NB4 (cell line): ENCODE measurements around the gene RTL1.

Experiments
- MYC ChIP-seq: IDR thresholded peaks from 2 replicates; pipeline ENCODE4 v1.6.1; 2011; ENCODE audit warnings: low read depth, low read length
- POLR2A ChIP-seq: IDR thresholded peaks from 2 replicates; pipeline ENCODE4 v1.6.1; 2011; ENCODE audit warnings: mild to moderate bottlenecking; ENCODE audit not compliant: insufficient read length; ENCODE audit errors: extremely low read depth
- TF ChIP-seq, protein P1 (sequence below): IDR thresholded peaks from 2 replicates; pipeline ENCODE4 v1.6.1; 2011; ENCODE audit warnings: low read depth, low read length

GRCh38 chr14:100884456-100884855 lies 19.1 kb downstream of the RTL1 start:
- TF ChIP-seq MYC (no peak), POLR2A (no peak)
- TF ChIP-seq, protein P1, sequence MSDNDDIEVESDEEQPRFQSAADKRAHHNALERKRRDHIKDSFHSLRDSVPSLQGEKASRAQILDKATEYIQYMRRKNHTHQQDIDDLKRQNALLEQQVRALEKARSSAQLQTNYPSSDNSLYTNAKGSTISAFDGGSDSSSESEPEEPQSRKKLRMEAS: no peak
